Sigmoid colon (tissue), 7 donors: ENCODE measurements around the gene METRNL. TPM values are rescaled to one million over a fixed set of nuclear protein-coding genes. Genes with fewer than 3 reads are reported as not detected.
"Not testable (repeated sequence)": the region's sequence is repeated elsewhere in the genome, so short reads cannot be mapped to it uniquely, and the experiment has no call there.

Experiments
- DNase-seq: peaks from one replicate; pipeline ENCODE4 v3.0.0-alpha.2; 2019
- H3K27ac ChIP-seq, 4 donors: fragments of 200-600 bp; sonication (generic); one replicate each; pipeline ENCODE4 v1.5.1; 2016 to 2019; ENCODE audit warnings: mild to moderate bottlenecking in 1 of 4
- H3K27me3 ChIP-seq, 3 donors: fragments of 200-600 bp; sonication (generic); one replicate each; pipeline ENCODE4 v1.5.1; 2019; ENCODE audit warnings: mild to moderate bottlenecking in 1 of 3
- H3K36me3 ChIP-seq, 4 donors: fragments of 200-600 bp; sonication (generic); one replicate each; pipeline ENCODE4 v1.5.1; 2016 to 2019
- H3K4me1 ChIP-seq, 4 donors: fragments of 200-600 bp; sonication (generic); one replicate each; pipeline ENCODE4 v1.5.1; 2017 to 2019
- H3K4me3 ChIP-seq, 4 donors: fragments of 200-600 bp; sonication (generic); one replicate each; pipeline ENCODE4 v1.5.1; 2017 to 2019; ENCODE audit warnings: mild to moderate bottlenecking in 2 of 4, moderate library complexity in 1 of 4
- H3K9me3 ChIP-seq, 4 donors: fragments of 200-600 bp in 3 of 4; sonication (generic) in 3 of 4; one replicate each; pipeline versions ENCODE4 v1.5.1 to v1.6.1; 2013 to 2019
- EP300 ChIP-seq, 4 donors: sonication (generic); formaldehyde crosslinking; IDR thresholded peaks; one replicate each; pipeline ENCODE4 v1.6.1; 2017; ENCODE audit warnings: antibody characterized with exemption in 4 of 4
- POLR2A ChIP-seq, 2 donors: fragments of 450-650 bp; IDR thresholded peaks; one replicate each; pipeline ENCODE4 v1.6.1; 2016; ENCODE audit warnings: antibody characterized with exemption in 2 of 2, mild to moderate bottlenecking in 2 of 2, moderate library complexity in 2 of 2
- POLR2AphosphoS5 ChIP-seq, 4 donors: sonication (generic); formaldehyde crosslinking; IDR thresholded peaks; one replicate each; pipeline ENCODE4 v1.6.1; 2017; ENCODE audit warnings: antibody characterized with exemption in 4 of 4
- WGBS, 2 donors: extraction: QIAGEN DNeasy Blood & Tissue Kit; methylation state at CpG; one replicate each; pipeline ENCODE4 v1.1.7; 2013; 5-methylcytosine and 5-hydroxymethylcytosine counted together
- intact Hi-C: fragments of 100-400 bp; cut with DNase I; formaldehyde crosslinking; loops from one replicate; pipeline ENCODE4 v1.15.1; 2023
- polyA plus RNA-seq, 3 donors: library from polyadenylated mRNA; stranded (reverse); fragments of 200-250 nt; gene quantifications; one replicate each; pipeline ENCODE4 v1.2.3, GENCODE V29; 2013
- total RNA-seq, 4 donors: library from RNA; depleted of rRNA; stranded (reverse); fragments of >200 nt; gene quantifications; one replicate each; pipeline ENCODE4 v1.1.0, GENCODE V29; 2016
- TF ChIP-seq, protein P1 (sequence below), 4 experiments: fragments of 450-650 bp in 3 of 4; fragments of 200-600 bp in 1 of 4; IDR thresholded peaks; one replicate each; pipeline ENCODE4 v1.5.1; 2016 to 2019; ENCODE audit warnings: antibody characterized with exemption in 4 of 4, mild to moderate bottlenecking in 3 of 4, moderate library complexity in 2 of 4
- donor health status: healthy with polysubstance abuse.
- donor health status: Bipolar disorder and iron deficiency.
- donor health status: healthy.

The METRNL gene
- total and polyA plus RNA-seq, 7 donors, result 26.8 to 116 (median 53.6) TPM

DNA sequence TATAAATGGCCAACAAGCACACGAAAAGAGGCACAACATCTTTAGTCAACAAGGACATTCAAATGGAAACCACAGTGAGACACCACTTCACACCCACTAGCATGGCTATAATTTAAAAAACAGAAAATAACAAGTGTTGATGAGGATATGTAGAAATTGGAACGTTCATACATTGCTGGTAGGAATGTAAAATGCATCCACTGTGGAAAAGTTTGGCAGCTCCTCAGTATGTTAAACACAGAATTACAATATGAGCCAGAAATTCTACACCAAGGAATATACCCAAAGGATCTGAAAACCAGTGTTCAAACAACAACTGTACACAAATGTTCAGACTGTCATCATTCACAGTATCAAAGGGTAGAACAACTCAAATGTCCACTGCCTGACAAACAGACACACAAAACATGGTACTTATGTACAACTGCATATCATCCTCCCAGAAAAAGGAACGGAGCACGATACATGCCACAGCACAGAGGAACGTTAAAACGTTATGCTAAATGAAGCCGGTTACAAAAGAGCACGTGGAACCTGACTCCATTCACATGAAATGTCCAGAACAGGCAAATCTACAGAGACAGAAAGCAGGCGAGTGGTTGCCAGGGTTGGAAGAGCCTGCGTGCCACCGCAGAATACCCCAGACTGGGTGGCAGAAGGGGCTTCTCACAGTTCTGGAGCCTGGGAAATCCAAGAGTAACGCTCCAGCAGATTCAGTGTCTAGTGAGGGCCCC is 32.8 kb upstream of the METRNL start:
- DNase-seq, result peak; percentile 25
- H3K27ac ChIP-seq, result no peak overlapping the region
- 96% methylated on average over 12 of the region's 12 CpGs for WGBS, 2 donors
- peaks cover 0 to under 1% (median 0%) of the 10 kb centered on the region in 4 donors for H3K36me3 ChIP-seq
- peaks cover 0 to 4% (median under 1%) of the 10 kb centered on the region in 4 donors for H3K9me3 ChIP-seq
- H3K4me3 ChIP-seq, result no peak overlapping the region
- intact Hi-C loops, result no loop called here
- H3K27me3 ChIP-seq, result no peaks in the 10 kb centered on the region
- peaks cover 0 to 9% (median 6%) of the 10 kb centered on the region in 4 donors for H3K4me1 ChIP-seq
- no peak for TF ChIP-seq EP300 (IDR thresholded peaks at IDR 0.05)
- TF ChIP-seq, protein P1, sequence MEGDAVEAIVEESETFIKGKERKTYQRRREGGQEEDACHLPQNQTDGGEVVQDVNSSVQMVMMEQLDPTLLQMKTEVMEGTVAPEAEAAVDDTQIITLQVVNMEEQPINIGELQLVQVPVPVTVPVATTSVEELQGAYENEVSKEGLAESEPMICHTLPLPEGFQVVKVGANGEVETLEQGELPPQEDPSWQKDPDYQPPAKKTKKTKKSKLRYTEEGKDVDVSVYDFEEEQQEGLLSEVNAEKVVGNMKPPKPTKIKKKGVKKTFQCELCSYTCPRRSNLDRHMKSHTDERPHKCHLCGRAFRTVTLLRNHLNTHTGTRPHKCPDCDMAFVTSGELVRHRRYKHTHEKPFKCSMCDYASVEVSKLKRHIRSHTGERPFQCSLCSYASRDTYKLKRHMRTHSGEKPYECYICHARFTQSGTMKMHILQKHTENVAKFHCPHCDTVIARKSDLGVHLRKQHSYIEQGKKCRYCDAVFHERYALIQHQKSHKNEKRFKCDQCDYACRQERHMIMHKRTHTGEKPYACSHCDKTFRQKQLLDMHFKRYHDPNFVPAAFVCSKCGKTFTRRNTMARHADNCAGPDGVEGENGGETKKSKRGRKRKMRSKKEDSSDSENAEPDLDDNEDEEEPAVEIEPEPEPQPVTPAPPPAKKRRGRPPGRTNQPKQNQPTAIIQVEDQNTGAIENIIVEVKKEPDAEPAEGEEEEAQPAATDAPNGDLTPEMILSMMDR (IDR thresholded peaks at IDR 0.05), result no peak
- TF ChIP-seq POLR2AphosphoS5 (IDR thresholded peaks at IDR 0.05), result no peak
- TF ChIP-seq POLR2A (IDR thresholded peaks at IDR 0.05), result no peak

DNA sequence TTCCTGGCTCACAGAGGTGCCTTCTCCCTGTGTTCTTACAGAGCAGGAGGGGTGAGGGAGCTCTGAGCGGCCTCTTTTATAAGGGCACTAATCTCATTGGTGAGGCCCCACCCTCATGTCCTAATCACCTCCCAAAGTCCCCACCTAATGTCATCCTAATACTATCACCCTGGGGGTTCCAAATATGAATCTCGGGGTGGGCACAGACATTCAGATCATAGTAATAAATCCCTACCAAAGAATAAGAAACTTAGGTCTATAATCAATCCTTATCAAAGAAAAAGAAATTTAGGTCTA is 32.3 kb upstream of the METRNL start:
- intact Hi-C loops, result no loop called here
- H3K27ac ChIP-seq, result no peak overlapping the region
- H3K4me1 ChIP-seq, result peaks cover 0 to 12% (median 8%) of the 10 kb centered on the region in 4 donors
- H3K4me3 ChIP-seq, result no peak overlapping the region
- TF ChIP-seq POLR2A (IDR thresholded peaks at IDR 0.05), result no peak
- no peak for TF ChIP-seq EP300 (IDR thresholded peaks at IDR 0.05)
- no peak for TF ChIP-seq POLR2AphosphoS5 (IDR thresholded peaks at IDR 0.05)
- TF ChIP-seq, protein P1 (IDR thresholded peaks at IDR 0.05), result no peak
- DNase-seq, result no peak
- WGBS, 2 donors, result 70 to 73% methylated on average over 2 of the region's 2 CpGs
- H3K27me3 ChIP-seq, result no peaks in the 10 kb centered on the region
- H3K36me3 ChIP-seq, result no peaks in the 10 kb centered on the region
- peaks cover 0 to 3% (median under 1%) of the 10 kb centered on the region in 4 donors for H3K9me3 ChIP-seq

DNA sequence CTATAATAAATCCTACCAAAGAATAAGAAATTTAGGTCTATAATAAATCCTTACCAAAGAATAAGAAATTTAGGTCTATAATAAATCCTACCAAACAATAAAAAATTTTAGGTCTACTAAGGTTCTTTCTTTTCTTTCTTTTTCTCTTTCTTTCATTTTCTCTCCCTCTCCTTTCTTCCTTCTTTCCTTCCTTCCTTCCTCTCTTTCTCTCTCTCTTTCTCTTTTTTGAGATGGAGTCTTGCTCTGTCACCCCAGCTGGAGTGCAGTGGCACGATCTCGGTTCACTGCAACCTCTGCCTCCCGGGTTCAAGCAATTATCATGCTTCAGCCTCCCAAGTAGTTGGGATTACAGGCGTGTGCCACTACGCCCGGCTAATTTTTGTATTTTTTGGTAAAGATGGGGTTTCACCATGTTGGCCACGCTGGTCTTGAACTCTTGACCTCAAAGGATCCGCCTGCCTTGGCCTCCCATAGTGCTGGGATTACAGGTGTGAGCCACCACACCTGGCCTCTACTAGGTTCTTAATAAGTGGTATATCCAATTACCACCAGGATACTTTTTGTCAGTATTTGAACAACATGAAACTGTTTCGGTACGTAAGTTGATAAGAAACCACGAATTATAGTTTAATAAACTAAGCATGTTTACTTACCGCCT is 31.5 kb upstream of the METRNL start:
- peak overlapping the region in 2 of 4 donors; percentile 29 to 61 for H3K27ac ChIP-seq
- H3K4me3 ChIP-seq, H3K9me3 ChIP-seq, H3K27me3 ChIP-seq, H3K36me3 ChIP-seq, DNase-seq, intact Hi-C loops: not testable (repeated sequence)
- peaks cover 0 to 15% (median 11%) of the 10 kb centered on the region in 4 donors for H3K4me1 ChIP-seq
- 88 to 89% methylated on average over 12 of the region's 12 CpGs for WGBS, 2 donors

DNA sequence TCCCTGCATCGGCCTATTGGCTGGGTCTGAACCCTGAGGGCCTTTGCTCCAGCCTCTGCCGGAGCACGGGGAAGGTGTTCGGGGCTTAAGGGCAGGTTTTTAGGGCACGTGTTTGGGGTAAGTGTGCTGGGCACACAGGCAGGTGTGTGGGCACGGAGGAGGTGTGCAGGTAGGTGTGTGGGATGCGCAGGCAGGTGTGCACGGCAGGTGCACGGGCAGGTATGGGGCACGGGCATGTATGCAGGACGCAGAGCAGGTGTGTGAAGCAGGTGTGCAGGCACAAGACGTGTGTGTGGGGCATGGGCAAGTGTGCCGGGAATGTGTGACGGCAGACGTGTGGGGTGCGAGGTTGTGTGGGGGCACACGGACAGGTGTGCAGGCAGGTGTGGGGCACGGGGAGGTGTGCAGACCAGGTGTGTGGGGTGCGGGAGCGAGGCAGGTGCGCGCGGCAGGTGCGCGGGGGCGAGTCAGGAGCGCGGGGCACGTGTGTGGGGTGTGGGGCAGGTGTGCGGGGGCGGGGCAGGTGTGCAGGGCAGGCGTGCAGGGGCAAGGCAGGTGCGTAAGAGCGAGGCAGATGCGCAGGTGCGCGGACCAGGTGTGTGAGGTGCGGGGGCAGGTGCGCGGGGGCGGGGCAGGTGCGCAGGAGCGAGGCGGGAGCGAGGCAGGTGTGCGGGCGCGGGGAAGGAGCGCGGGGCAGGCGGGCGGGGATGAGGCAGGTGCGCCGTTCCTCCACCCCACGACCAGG is 28.6 kb upstream of the METRNL start:
- peak overlapping the region; percentile 79 to 85 (median 82) for H3K27ac ChIP-seq

More for the DNA sequence above, 28.6 kb upstream of the METRNL start:
- Histone ChIP-seq H3K36me3 (no peaks in the 10 kb centered on the region), H3K9me3 (no peaks in the 10 kb centered on the region), H3K27me3 (no peaks in the 10 kb centered on the region), H3K4me3 (peak overlapping the region; percentile 54 to 93 (median 78)), H3K4me1 (peaks cover 0 to 15% (median 12%) of the 10 kb centered on the region in 4 donors)
- DNase-seq, result peak; percentile 73
- intact Hi-C loops, result loop anchor here (10.0 kb wide), 1 partner anchor 176 kb away; no protein-coding TSS in a partner anchor
- WGBS, 2 donors, result 12 to 27% methylated on average over 55 of the region's 55 CpGs
- TF ChIP-seq POLR2AphosphoS5 (IDR thresholded peaks at IDR 0.05) (no peak), POLR2A (IDR thresholded peaks at IDR 0.05) (no peak), EP300 (IDR thresholded peaks at IDR 0.05) (no peak)
- TF ChIP-seq, protein P1 (IDR thresholded peaks at IDR 0.05), result no peak
